ENCODE measurements around the gene HK1.

- TF ChIP-seq ETV6 (CRISPR knock-in tag; IDR thresholded peaks at IDR 0.05) (no peak), GRHL2 (CRISPR knock-in tag; IDR thresholded peaks at IDR 0.05; ENCODE audit: insufficient replicate concordance, severe bottlenecking) (no peak), ELF4 (CRISPR knock-in tag; IDR thresholded peaks at IDR 0.05; ENCODE audit: low read depth) (no peak), CTCF (IDR thresholded peaks at IDR 0.05) (no peak), USF1 (CRISPR knock-in tag; IDR thresholded peaks at IDR 0.05) (no peak), TCF7 (CRISPR knock-in tag; IDR thresholded peaks at IDR 0.05; ENCODE audit: low read depth) (no peak), ZNF671 (CRISPR knock-in tag; IDR thresholded peaks at IDR 0.05) (no peak), SP1 (CRISPR knock-in tag; conservative IDR thresholded peaks at IDR 0.05) (no peak), CREM (CRISPR knock-in tag; IDR thresholded peaks at IDR 0.05) (no peak)
- TF ChIP-seq, protein P1, sequence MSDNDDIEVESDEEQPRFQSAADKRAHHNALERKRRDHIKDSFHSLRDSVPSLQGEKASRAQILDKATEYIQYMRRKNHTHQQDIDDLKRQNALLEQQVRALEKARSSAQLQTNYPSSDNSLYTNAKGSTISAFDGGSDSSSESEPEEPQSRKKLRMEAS (CRISPR knock-in tag; IDR thresholded peaks at IDR 0.05) = no peak
- TF ChIP-seq, protein P2, sequence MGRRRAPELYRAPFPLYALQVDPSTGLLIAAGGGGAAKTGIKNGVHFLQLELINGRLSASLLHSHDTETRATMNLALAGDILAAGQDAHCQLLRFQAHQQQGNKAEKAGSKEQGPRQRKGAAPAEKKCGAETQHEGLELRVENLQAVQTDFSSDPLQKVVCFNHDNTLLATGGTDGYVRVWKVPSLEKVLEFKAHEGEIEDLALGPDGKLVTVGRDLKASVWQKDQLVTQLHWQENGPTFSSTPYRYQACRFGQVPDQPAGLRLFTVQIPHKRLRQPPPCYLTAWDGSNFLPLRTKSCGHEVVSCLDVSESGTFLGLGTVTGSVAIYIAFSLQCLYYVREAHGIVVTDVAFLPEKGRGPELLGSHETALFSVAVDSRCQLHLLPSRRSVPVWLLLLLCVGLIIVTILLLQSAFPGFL (CRISPR knock-in tag; IDR thresholded peaks at IDR 0.05; ENCODE audit: borderline replicate concordance) = no peak
Observed at GRCh38 chr10:69243817-69244216, 34.5 kb upstream of the HK1 start.
